Measurements from ENCODE around the gene PHLDB3.

GRCh38 chr19:43444531-43445287, 59.8 kb downstream of the PHLDB3 start:
- TF ChIP-seq EZH2 (IDR thresholded peaks at IDR 0.05; ENCODE audit: low read depth) (no peak), CTCF (conservative IDR thresholded peaks at IDR 0.05) (no peak)
